GM20431 (cell line): ENCODE data around the gene ATRX.
"Not testable (repeated sequence)": the region's sequence is repeated elsewhere in the genome, so short reads cannot be mapped to it uniquely, and the experiment has no call there.

Experiments
- in situ Hi-C: fragments of 300-500 bp; cut with MseI, MboI; formaldehyde crosslinking; loops from one replicate; pipeline ENCODE4 v1.15.0; 2020; ENCODE audit warnings: low sequenced_read_pairs; ENCODE audit not compliant: unreplicated experiment

ATRX gene

DNA sequence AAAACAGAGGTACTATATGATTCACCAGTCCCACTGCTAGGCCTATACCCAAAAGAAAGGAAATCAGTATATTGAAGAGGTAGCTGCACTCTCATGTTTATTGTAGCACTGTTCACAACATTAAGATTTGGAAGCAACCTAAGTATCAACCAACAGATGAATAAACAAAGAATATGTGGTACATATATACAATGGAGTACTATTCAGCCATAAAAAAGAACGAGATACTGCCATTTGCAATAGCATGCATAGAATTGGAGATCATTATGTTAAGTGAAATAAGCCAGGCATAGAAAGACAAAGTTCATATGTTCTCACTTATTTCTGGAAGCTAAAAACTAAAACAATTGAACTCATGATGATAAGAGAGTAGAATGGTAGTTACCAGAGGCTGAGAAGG, 266.3 kb downstream of the ATRX start:
- in situ Hi-C loops, result no loop called here

DNA sequence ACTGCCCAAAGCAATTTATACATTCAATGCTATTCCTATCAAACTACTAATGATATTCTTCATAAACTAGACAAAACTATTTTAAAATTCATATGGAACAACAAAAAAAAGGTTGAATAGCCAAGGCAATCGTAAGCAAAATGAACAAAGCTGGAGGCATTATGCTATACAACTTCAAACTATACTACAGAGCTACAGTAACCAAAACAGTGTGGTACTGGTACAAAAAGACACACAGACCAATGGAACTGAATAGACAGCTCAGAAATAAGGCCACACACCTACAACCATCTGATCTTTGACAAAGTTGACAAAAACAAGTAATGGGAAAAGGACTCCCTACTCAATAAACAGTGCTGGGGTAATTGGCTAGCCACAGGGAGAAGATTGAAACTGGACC, 271.8 kb downstream of the ATRX start:
- in situ Hi-C loops, result no loop called here

DNA sequence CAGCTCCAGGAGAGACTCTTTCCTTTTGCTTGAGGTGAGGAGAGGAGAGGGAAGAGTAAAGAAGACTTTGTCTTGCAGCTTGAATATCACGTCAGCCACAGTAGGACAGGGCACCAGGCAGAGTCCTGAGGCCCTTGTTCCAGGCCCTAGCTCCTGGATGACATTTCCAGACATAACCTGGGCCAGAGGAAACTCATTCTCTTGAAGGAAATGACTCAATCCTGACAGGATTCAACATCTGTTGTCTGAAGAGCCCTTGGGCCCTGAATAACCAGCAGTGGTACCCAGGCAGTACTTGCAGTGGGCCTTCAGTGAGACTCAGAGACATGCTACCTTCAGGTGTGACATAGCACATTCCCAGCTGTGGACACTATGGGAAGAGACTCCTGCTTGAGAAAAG, 276.0 kb downstream of the ATRX start:
- in situ Hi-C loops, result no loop called here

DNA sequence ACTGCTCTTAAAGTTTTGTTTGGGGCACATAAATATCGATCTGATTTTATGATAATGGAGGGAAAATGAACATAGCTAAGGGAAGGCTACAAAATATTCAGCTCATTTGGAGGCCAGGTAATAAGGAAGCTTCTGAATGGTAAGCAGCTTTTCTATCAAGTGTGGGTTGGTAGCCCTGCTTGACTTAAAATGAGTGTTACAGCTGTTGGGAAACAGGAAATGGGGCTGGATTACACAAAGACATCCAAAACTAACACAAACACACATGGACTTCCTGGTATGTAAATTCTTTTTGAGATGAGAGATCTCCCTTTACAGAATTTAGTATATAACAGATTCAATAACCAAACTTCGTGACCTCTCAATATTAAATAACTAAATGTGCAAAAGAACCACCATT, 280.8 kb downstream of the ATRX start:
- in situ Hi-C loops, result no loop called here

DNA sequence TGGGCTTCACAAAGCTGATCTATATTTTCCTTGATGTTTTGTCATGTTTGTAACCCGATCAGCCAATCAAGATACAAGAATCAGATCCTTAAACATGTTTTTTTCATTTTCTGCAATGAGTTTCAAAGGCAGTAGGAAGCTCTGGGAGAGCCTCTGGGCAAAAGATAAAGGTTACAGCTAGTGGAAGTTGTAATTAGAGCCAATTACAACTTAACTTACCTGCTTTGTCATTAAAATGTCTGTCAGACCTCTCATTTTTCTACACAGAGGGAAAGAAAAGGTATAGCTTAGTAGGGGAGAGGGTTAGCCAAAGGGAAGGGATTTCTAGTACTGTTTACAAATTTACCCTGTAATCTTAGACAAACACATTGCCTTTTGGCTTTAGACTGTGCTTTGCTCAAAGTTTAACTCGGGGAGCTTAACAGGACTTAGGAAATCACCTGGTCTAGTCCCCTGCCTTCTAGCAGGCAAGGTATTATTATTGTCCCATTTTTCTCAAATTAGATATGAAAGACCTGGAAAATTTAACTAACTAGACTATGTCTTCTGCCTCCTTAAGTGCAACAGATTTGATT, 283.0 kb downstream of the ATRX start:
- in situ Hi-C loops, result no loop called here

DNA sequence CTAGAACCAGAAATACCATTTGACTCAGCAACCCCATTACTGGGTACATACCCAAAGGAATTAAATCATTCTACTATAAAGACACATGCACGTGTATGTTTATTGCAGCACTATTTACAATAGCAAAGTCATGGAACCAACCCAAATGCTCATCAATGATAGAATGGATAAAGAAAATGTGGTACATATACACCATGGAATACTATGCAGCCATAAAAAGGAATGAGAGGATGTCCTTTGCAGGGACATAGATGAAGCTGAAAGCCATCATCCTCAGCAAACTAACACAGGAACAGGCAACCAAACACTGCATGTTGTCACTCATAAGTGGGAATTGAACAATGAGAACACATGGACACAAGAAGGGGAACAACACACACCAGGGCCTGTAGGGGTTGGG, 285.9 kb downstream of the ATRX start:
- in situ Hi-C loops, result not testable (repeated sequence)

DNA sequence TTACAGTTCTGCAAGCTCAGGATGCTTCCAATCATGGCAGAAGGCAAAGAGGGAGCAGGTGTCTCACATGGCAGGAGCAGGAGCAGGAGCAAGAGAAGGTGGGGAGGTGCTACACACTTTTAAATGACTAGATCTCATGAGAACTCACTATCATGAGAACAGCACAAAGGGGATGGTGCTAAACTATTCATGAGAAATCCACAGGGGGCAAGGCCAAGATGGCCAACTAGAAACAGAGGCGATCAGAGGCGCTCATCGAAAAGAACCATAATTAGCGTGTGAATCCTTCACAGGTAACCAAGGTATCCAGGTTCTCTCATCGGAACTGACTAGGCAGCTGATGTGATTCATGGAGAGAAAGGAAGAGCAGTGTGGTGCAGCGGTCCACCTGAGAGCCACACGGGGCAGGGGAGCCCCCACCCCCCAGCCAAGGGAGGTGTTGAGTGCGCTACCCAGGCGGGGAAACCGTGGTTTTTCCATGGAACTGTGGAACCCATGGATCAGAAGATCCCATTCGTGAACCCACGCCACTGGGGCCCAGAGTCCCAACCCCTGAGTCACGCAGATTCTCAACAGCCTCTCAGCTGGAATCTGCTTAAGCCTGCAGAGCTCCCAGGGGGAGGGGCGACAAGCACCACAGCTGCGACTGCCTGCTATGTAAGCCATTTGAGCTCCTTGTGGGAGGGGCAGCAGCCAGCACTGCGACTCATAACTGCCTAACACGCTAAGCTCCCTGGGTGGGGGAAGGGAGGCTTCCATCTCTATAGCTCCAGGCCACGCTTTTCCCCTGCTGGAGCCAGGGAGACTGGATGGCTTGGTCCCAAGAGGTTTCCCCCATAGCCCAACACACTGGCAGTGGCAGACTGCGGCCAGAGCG, 292.1 kb downstream of the ATRX start:
- in situ Hi-C loops, result no loop called here

DNA sequence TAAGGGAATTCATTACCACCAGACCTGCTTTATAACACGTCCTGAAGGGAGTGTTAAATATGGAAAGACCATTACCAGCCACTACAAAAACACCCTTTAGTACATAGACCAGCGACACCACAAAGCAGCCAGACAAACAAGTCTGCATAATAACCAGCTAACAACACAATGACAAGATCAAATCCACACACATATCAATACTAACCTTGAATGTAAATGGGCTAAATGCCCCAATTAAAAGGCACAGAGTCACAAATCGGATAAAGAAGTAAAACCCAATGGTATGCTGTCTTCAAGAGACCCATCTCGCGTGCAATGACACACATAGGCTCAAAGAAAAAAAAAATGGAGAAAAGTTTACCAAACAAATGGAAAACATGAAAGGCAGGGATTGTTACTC, 302.0 kb downstream of the ATRX start:
- in situ Hi-C loops, result no loop called here

DNA sequence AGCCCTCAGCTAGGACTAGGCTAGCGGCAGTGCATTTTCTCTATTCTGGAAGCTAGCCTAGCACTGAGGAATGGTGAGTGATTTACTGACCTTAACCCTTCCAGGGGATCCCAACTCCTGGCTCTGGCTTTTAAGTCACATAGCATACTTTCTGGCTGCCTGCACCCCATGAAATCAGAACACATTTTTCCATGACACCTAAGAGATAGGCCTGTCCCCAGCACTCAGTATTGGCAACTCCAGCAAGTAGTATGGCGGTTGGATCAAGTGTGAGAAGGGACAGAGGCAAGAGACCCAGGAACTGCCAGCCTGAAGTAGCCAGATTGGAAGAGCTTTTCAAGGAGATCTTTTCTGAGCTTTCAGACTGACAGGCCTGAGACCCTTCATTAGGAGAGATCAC, 330.6 kb downstream of the ATRX start:
- in situ Hi-C loops, result no loop called here
